Suprapubic skin (tissue), 4 donors: ENCODE data around the gene ALAD. TPM values are rescaled to one million over a fixed set of nuclear protein-coding genes. Genes with fewer than 3 reads are reported as not detected.

Experiments used
- DNase-seq, 2 donors: peaks; one replicate each; pipeline ENCODE4 v3.0.0-alpha.2; 2019; ENCODE audit warnings: low spot score in 2 of 2
- H3K27ac ChIP-seq: fragments of 200-600 bp; sonication (generic); one replicate; pipeline ENCODE4 v1.5.1; 2019
- H3K27me3 ChIP-seq: fragments of 200-600 bp; sonication (generic); one replicate; pipeline ENCODE4 v1.5.1; 2019
- H3K36me3 ChIP-seq: fragments of 200-600 bp; sonication (generic); one replicate; pipeline ENCODE4 v1.5.1; 2019
- H3K4me1 ChIP-seq: fragments of 200-600 bp; sonication (generic); one replicate; pipeline ENCODE4 v1.5.1; 2019
- H3K4me3 ChIP-seq: fragments of 200-600 bp; sonication (generic); one replicate; pipeline ENCODE4 v1.5.1; 2019; ENCODE audit warnings: mild to moderate bottlenecking
- H3K9me3 ChIP-seq: fragments of 200-600 bp; sonication (generic); one replicate; pipeline ENCODE4 v1.5.1; 2019
- EP300 ChIP-seq: sonication (generic); formaldehyde crosslinking; IDR thresholded peaks from one replicate; pipeline ENCODE4 v1.6.1; 2017; ENCODE audit warnings: antibody characterized with exemption
- POLR2A ChIP-seq, 2 donors: fragments of 450-650 bp; IDR thresholded peaks; one replicate each; pipeline ENCODE4 v1.6.1; 2017; ENCODE audit warnings: antibody characterized with exemption in 2 of 2, mild to moderate bottlenecking in 2 of 2, moderate library complexity in 2 of 2
- POLR2AphosphoS5 ChIP-seq, 3 donors: sonication (generic); formaldehyde crosslinking; IDR thresholded peaks; one replicate each; pipeline ENCODE4 v1.6.1; 2017; ENCODE audit warnings: antibody characterized with exemption in 3 of 3
- WGBS: methylation state at CpG from one replicate; pipeline ENCODE4 v1.1.5; 2018; 5-methylcytosine and 5-hydroxymethylcytosine counted together
- total RNA-seq, 4 donors: library from RNA; depleted of rRNA; stranded (reverse); fragments of >200 nt; gene quantifications; one replicate each; pipeline ENCODE4 v1.1.0, GENCODE V29; 2016
- TF ChIP-seq, protein P1 (sequence below), 2 donors: fragments of 200-600 bp in 1 of 2; fragments of 450-650 bp in 1 of 2; sonication (generic) in 1 of 2; IDR thresholded peaks; one replicate each; pipeline ENCODE4 v1.5.1; 2016 to 2019; ENCODE audit warnings: antibody characterized with exemption in 2 of 2, mild to moderate bottlenecking in 1 of 2, moderate library complexity in 1 of 2

ALAD gene
- total RNA-seq, 4 donors from 2014 or later: 47.1 to 66.6 (median 53.6) TPM

DNA sequence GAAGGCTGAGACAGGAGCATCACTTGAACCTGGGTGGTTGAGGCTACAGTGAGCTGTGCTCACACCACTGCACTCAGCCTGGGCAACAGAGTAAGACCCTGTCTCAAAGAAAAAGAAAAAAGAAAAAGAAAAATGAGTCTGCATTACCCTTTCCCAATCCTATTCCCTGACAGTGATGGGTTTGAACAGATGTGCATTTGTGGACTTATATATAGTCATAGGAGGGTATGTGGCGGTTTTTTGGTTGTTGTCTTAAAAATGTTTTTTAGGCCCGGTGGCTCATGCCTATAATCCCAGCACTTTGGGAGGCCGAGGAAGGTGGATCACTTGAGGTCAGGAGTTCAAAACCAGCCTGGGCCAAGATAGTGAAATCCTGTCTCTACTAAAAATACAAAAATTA lies 37.7 kb downstream of the ALAD start:
- H3K9me3 ChIP-seq: no peaks in the 10 kb centered on the region
- no peak overlapping the region for H3K27ac ChIP-seq
- TF ChIP-seq POLR2A (IDR thresholded peaks at IDR 0.05): no peak
- no peak for TF ChIP-seq EP300
- no peak for TF ChIP-seq POLR2AphosphoS5 (IDR thresholded peaks at IDR 0.05)
- TF ChIP-seq, protein P1, sequence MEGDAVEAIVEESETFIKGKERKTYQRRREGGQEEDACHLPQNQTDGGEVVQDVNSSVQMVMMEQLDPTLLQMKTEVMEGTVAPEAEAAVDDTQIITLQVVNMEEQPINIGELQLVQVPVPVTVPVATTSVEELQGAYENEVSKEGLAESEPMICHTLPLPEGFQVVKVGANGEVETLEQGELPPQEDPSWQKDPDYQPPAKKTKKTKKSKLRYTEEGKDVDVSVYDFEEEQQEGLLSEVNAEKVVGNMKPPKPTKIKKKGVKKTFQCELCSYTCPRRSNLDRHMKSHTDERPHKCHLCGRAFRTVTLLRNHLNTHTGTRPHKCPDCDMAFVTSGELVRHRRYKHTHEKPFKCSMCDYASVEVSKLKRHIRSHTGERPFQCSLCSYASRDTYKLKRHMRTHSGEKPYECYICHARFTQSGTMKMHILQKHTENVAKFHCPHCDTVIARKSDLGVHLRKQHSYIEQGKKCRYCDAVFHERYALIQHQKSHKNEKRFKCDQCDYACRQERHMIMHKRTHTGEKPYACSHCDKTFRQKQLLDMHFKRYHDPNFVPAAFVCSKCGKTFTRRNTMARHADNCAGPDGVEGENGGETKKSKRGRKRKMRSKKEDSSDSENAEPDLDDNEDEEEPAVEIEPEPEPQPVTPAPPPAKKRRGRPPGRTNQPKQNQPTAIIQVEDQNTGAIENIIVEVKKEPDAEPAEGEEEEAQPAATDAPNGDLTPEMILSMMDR (IDR thresholded peaks at IDR 0.05): no peak
- DNase-seq: no peak
- WGBS: 97% methylated on average over 3 of the region's 3 CpGs
- H3K36me3 ChIP-seq: no peaks in the 10 kb centered on the region
- peaks cover 5% of the 10 kb centered on the region for H3K4me1 ChIP-seq
- no peak overlapping the region for H3K4me3 ChIP-seq
- no peaks in the 10 kb centered on the region for H3K27me3 ChIP-seq

DNA sequence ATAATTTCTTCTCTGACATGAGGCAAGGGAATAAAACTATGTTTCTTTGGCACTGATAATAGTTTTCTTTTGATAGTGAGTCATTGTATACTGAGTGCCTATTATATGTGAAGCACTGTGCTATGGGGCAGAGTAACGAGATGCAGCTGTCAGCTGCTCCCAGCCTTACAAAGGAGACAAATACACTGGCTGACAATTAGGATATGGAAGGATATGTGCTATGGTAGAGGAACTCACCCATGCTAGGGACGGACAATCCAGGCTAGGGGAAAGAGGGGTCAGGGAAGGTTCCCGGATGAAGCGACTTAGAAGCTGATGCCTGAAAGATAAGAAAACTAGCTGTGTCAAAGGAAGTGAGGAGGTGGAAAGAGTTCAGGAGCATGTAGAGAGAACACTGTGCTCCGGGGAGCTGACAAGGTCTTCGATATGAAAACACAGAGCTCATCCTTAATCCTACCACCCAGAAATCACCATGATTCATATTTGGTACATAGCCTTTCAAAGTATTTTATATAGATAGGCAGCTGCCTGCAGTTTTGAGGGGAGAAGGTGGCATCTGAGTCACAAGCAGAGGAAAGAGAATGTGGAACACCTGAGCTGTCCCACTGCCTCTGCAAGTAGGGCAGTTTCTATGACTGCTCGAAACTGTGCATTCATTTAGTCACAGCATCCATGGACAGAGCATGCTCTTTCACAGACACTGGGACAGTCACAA lies 39.6 kb downstream of the ALAD start:
- Histone ChIP-seq H3K9me3 (no peaks in the 10 kb centered on the region), H3K36me3 (no peaks in the 10 kb centered on the region), H3K27ac (no peak overlapping the region), H3K4me1 (peaks cover 5% of the 10 kb centered on the region), H3K4me3 (no peak overlapping the region), H3K27me3 (no peaks in the 10 kb centered on the region)
- DNase-seq: no peak
- TF ChIP-seq POLR2A (IDR thresholded peaks at IDR 0.05) (no peak), POLR2AphosphoS5 (IDR thresholded peaks at IDR 0.05) (no peak), EP300 (no peak)
- TF ChIP-seq, protein P1 (IDR thresholded peaks at IDR 0.05): no peak
- 53% methylated on average over 7 of the region's 7 CpGs for WGBS

DNA sequence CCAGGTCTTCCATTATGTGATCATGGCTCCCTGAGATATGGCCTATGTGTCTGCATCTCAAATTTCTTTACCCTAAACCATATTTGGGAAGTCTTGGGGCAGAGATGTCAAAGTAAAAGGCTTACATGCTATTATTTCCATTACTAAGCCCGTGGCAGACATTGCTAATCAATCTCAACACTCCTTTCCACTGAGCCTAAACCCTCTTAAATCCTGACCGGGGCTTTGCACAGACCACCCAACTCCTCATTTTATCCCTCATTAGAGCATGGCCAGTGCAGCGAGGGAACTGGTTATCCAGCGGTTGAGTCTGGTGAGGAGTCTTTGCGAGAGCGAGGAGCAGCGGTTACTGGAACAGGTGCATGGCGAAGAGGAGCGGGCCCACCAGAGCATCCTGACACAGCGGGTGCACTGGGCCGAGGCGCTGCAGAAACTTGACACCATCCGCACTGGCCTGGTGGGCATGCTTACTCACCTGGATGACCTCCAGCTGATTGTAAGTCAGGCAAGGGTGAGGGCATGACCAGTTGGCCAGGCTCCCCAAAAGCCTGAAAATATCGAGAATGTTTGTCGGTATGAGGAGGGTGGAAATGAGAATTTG lies 40.7 kb downstream of the ALAD start:
- 93% methylated on average over 15 of the region's 15 CpGs for WGBS
- Histone ChIP-seq H3K4me1 (peaks cover 4% of the 10 kb centered on the region), H3K9me3 (no peaks in the 10 kb centered on the region), H3K27ac (no peak overlapping the region), H3K4me3 (no peak overlapping the region), H3K27me3 (no peaks in the 10 kb centered on the region), H3K36me3 (no peaks in the 10 kb centered on the region)
- DNase-seq: peak in 1 of 2 donors; percentile 43
- TF ChIP-seq POLR2AphosphoS5 (IDR thresholded peaks at IDR 0.05) (no peak), POLR2A (IDR thresholded peaks at IDR 0.05) (no peak), EP300 (no peak)
- TF ChIP-seq, protein P1 (IDR thresholded peaks at IDR 0.05): no peak

DNA sequence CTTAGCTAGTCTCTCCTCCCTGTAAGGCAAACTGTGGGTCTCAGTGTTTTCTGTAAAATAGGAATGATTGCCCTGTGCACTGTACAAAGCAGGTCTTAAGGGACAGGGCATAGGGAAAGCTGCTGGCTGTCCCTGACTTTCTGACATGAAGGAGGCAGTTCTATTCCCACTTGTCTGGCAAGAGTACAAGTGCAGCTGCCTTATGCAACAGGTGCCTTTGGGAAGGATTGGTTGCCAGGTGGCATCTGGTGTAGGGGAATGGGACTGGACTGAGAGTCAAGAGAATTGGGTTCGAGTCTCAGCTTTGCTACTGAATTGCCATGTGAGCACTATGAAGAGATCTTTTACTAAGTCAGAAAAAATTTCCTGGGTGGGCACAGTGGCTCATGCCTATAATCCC lies 41.7 kb downstream of the ALAD start:
- no peaks in the 10 kb centered on the region for H3K36me3 ChIP-seq
- H3K27ac ChIP-seq: no peak overlapping the region
- H3K9me3 ChIP-seq: no peaks in the 10 kb centered on the region
- 100% methylated on average over 1 of the region's 1 CpG for WGBS
- H3K4me3 ChIP-seq: no peak overlapping the region
- DNase-seq: peak in 1 of 2 donors; percentile 17
- H3K4me1 ChIP-seq: no peaks in the 10 kb centered on the region
- no peaks in the 10 kb centered on the region for H3K27me3 ChIP-seq
- TF ChIP-seq POLR2A (IDR thresholded peaks at IDR 0.05): no peak
- no peak for TF ChIP-seq POLR2AphosphoS5 (IDR thresholded peaks at IDR 0.05)
- TF ChIP-seq, protein P1 (IDR thresholded peaks at IDR 0.05): no peak
- TF ChIP-seq EP300: no peak

- TF ChIP-seq, protein P1 (IDR thresholded peaks at IDR 0.05): no peak
- no peak for TF ChIP-seq POLR2A (IDR thresholded peaks at IDR 0.05)
- TF ChIP-seq EP300: no peak
- TF ChIP-seq POLR2AphosphoS5 (IDR thresholded peaks at IDR 0.05): no peak
- peak in 1 of 2 donors; percentile 5 for DNase-seq
- H3K27me3 ChIP-seq: peaks cover 3% of the 10 kb centered on the region
Measured at GRCh38 chr9:113356686-113357292, 44.3 kb downstream of the ALAD start.

More at GRCh38 chr9:113356686-113357292, 44.3 kb downstream of the ALAD start:
- Histone ChIP-seq H3K4me1 (no peaks in the 10 kb centered on the region), H3K36me3 (no peaks in the 10 kb centered on the region), H3K27ac (no peak overlapping the region), H3K9me3 (no peaks in the 10 kb centered on the region), H3K4me3 (no peak overlapping the region)
- 55% methylated on average over 7 of the region's 7 CpGs for WGBS
